Glomerular visceral epithelial cell (primary cell): ENCODE data around the gene CEP128.

Experiments
- DNase-seq: peaks from one replicate; pipeline ENCODE4 v3.0.0-alpha.2; 2016; ENCODE audit errors: extremely low spot score

The CEP128 gene

DNA sequence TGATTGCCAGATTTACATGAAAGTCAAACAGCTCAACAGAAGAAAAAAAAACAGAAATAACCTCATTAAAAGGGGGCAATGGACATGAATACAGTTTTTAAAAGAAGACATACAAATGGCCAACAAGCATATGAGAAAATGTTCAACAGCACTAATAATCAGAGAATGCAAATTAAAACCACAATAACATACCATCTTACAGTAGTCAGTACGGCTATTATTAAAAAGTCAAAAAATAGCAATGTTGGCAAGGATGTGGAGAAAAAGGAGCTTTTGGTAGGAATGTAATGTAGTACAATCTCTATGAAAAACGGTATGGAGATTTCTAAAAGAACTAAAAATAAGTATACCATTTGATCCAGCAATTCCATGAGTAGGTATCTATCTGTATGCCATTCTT lies 272.1 kb downstream of the CEP128 start:
- DNase-seq = no peak

DNA sequence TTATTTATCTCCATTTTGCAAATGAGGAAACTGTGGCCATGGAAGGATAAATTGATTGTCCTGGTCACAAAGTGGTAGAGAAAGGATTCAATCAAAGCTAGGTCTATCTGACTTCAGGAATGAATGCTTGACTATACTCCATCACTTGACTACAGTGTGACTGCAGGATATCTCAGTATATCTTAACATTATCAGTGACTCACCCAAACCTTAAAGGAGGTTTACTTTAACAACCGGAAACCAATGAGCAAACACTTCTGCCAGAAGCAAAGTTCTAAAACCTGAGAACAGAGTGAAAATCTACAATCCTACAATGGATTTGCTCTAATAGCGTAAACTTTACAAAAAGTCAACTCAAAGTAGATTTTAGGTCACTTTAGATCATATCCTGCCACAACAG lies 277.0 kb downstream of the CEP128 start:
- DNase-seq = no peak

DNA sequence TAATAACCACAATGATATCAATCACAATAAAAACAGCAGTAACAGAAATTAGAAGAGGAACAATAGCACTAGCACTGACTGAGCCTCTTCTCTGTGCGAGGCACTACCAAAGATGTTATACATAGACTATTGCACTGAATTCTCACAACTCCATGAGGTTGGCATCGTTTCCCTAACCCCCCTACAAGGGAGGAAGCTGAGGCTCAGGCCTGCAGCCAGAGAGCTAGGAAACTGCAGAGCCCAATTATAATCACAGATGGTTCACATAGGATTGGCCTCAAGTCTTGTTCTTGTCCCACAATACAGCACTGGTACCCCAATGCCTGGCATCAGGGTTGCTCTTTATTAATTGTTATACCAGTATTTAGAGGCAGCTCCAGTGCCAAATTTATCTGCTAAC lies 278.0 kb downstream of the CEP128 start:
- no peak for DNase-seq

DNA sequence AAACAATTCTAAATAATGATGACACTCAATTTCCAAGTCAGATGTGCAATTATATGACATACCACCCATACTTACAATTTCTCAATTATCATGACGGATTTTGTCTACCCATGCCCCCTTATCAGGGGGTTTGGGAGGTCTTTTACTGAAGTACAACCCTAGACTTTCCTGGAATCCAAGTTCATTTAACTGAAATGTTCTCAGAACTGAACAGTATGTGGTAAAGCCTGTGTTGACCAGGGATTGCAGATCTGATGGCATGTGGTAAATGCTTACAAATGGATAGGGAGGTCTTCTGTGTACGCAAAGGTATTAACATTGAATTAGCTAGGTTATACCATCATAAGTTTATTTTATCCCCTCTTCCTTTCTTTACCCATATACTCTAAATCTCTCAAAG lies 281.8 kb downstream of the CEP128 start:
- DNase-seq = no peak

DNA sequence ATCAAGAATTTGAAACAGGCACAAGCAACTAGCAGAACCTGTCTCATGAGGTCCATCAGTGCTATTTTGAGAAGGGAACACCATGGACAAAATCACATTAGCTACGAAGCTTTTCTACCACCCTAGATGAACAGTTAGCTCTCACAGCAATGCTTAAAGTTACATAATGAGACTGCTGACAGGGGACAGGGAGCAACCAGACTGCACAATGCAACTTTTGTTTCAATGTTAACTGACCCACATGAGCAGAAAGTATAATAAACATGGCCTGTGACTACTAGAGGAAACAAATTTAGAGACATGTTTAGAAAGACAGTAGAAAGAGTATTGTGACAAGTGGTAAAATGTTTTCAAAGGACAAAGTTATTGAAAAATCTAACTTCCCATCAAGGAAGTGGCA lies 282.8 kb downstream of the CEP128 start:
- no peak for DNase-seq

DNA sequence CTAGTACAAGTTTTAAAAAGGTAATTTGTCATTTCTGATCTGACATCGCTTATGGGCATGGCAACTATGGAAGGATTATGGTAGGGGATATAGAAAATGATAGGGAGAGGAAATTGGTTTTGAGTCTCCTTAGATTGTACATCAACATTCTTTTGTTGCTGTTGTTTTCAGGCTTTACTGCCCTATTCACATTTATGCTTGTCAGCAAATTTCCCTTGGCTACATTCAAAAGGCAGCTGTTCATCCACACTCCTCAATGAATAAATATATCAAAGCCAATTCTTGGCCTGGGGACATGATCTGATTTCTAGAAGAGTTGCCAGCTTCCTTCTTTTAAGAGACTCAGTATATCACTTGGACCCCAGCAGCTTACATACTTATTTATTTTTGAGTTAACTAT lies 283.4 kb downstream of the CEP128 start:
- DNase-seq = no peak

DNA sequence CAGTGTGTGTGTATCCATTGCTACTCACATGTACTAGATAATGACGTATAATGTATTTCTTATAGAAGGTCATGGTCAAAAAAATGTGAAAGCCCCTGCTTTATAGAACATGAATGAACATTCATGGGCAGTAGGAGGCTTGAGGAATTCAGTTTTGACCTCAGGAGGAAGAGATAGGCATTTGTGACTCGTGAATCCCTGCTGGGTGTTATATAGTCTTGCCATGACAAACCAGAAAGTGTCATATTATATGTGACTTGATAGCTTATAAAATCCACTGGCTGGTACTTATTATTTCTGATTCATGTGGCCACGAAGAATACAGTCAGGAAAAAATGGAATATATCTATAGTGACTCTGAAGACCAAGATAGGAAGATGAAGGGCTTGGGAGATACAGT lies 287.6 kb downstream of the CEP128 start:
- no peak for DNase-seq

DNA sequence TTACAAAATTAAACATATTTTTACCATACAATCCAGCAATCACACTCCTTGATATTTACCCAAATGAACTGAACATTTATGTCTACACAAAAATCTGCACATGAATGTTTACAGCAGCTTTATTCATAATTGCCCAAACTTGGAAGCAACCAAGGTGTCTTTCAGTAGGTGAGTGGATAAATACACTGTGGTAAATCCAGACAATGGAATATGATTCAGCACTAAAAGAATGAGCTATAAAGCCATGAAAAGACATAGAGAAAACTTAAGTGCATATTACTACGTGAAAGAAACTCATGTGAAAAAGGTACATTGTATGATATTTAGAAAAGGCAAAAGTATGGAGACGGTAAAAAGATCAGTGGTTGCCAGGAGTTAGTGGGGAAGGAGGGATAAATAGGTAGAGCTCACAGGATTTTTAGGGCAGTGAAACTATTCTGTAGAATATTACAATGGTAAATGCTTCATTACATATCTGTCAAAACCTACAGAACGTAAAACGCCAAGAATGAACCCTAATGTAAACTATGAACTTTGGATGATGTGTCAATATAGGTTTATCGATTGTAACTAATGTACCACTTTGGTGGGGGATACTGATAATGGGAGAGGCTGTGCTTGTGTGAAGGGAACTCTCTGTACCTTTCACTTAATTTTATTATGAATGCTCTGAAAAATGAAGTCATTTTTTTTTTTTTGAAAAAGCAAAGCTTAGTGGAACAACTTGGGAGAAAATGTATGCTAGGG lies 295.7 kb downstream of the CEP128 start:
- no peak for DNase-seq

DNA sequence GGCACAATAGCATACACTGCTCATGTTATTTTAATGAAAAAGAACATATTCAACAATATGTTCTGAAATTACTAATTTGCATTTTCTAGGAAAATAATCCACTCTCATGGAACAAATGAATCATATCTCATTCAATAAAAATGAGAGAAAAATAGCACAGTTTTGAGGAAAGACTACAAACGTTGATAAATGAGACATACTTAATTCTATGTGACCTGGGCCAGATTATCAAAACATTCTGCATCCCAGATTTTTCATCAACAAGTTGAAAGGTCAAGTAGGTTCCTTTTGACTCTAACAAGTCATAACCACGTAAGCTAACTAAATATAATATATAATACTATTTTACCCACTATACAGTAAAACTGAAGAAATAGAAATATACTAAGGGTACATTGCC lies 296.7 kb downstream of the CEP128 start:
- no peak for DNase-seq

DNA sequence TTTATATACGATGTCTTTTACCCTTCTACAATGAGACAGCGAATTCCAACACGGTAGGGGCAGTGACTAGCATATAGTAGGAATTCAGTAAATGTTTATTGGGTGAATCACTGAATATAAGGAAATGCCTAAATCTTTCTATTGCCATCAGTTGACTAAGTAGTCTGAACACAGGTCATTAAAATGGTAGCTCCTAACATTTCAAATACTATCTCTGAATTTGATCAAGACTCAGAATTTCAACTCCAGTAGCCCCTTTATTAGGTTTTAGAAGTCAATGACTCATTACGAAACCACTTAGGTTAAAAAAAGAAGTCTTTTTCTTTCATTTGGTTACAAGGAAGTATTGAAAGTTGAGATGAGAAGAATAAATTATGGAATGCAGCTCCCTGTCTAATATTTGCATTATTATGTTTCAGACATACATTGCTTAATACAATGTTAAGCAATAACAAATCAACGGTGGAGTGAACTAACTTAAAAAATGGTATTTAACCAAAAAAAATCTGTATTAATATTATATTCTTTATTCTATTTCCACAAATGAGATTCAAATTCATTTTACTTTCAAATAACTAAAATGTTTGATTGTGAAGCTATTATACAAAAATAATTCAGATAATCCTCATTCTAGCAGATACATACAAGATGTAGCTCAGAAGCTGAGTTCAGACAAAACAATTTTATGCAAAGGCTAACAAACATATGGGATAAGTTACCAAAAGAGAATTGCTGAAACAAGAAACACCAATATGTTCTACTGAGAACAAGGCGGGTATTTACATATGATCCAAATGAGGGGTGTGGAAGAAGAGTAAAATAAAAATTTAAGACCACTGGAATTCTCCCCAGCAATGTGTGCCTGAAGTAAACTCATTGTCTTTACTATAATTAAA lies 302.7 kb downstream of the CEP128 start:
- peak; percentile 44 for DNase-seq

DNA sequence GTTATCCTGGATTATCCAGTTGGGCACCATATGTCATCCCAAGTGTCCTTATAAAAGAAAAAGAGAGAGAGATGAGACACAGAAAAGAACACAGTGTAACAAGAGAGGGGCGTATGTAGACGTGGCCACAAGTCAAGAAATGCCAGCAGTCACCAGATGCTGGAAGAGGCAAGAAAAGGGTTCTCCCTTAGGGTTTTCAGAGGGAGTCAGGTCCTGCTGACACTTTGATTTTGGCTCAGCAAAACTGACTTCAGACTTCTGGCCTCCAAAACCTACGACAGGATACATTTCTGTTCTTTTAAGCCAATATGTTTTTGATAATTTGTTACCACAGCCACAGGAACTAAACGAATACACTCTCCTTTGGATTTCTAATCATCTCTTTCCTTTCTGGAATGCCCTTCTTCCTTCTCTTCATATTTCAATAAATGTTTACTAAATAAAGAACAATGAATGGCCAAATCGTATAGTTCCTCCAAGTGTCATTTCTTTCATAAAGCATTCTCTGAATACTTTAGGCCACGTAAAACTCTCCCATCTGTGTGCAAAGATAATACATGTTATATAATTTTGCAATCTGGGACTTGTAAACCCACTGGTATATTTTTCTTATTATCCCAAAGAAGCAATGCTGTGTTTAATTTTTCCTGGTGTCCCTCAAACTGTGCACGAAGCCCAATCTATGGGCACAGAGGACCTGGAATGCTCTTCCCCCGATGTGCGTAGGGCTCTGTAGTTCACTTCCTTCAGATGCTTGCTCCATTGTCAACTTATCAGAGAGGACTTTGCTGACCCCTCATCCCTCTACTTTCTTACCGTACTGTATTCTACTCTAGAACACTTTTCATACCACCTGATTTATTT lies 303.6 kb downstream of the CEP128 start:
- DNase-seq = no peak

DNA sequence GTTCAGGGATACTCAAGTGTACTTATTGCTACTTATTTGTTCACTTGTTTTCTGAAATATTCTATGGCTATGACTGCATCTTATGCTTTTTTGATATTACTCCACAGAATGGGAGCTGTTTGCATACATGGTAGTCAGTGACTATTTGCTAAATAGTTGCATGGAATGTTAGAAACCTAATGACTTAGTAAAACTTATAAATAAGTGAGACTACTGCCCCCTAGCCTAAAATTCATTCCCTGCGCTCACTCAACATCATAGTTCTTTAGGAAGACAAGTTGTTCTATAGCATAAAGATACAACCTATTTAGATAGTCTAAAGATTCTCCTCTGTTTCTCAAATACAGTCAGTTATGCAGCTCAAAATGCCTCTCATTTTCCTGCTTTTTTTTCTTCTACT lies 305.5 kb downstream of the CEP128 start:
- no peak for DNase-seq

DNA sequence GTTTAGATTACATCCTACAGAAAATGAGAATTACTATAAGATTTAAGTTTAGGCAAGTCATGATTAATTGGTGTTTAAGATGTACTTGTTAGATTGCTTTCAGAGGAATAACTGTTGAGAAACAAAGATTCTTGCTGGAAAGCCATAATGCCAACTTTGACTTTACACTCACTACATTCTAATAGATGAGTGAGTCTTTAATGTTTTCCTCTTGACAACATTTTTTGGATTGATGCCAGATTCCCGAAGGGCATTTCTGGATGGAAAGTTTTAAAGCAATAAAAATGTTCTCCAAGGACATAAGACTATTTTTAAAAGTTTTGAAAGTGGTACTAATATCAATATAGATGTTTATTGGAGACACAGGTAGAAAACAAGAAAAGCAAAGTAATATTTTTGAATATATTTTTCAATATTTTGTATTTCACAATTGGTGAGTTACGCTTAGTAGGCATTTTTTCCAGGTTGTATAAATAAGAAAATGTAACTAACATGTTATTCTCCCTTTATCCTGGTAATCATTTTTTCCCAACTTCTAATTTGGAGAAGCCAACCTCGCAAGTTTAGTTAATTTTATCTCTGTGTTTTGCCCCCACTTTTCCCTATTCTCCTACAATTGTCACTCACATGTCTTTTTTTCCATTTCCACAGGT lies 307.3 kb downstream of the CEP128 start:
- peak; percentile 9 for DNase-seq

DNA sequence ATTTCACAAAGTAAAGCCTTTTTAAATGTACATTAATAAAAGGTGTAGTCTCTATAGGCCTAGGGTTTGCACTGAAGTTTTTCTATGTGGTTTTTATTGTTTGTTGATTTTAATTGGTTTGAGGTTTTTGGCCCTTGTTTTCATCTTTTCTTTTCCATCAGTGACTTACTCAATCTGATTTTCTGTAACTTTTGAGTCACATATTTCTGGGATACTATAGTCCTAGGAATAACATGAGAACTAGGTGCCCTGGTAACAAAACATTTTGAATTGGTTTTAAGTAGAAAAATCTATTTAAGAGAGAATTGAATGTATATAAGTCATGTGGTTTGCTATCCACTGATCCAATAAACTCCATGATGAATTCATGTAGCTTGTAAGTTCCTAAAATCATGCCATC lies 311.9 kb downstream of the CEP128 start:
- no peak for DNase-seq

DNA sequence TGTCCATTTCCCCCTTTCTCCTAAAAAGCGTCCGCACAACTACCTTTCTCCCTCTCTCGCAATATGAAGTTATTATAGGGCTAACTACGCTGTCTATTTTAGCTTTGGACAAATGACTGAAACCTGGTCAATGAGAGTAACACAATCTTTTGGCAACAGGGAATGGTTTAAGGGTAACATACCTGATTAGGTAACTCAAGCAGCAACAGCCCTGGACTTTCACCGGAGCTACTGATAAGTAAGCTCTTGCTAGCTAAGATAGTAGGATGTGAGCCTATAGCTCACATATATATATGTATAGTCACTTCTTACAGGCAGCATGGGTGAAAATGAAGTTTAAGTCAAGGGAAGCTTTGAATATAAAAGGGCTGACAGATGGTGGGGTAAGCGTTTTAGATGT lies 313.0 kb downstream of the CEP128 start:
- no peak for DNase-seq

DNA sequence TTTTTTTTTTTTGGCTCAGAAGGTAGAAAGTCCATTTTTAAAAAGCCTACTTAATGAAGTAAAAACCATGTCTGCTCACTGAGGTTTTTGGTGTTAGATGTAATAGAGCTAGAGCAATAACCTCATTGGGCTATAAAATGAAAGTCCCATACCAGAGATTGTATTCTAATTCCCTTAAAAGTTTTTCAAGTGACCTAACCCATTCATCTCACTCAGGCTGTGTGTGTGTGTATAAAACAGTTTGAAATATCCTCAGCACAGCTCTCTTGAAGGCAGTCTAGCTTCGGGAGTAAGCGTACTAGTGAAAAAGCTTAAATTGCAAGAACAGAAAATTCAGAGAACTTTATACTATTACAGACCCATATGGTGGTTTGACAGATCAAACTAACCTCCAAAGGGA lies 313.8 kb downstream of the CEP128 start:
- no peak for DNase-seq

DNA sequence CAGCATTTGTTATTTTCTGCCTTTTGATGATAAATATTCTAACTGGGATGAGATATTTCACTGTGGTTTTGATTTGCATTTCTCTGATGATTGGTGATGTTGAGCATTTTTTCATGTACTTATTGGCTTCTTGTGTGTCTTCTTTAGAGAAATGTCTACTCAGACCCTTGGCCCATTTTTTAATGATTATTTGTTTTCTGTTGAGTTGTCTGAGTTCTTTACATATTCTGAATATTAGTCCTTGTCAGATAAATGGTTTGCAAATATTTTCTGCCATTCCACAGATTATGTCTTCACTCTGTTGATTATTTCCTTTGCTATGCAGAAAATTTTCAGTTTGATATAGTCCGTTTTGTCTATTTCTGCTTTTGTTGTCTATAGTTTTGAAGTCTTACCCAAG lies 317.0 kb downstream of the CEP128 start:
- no peak for DNase-seq

DNA sequence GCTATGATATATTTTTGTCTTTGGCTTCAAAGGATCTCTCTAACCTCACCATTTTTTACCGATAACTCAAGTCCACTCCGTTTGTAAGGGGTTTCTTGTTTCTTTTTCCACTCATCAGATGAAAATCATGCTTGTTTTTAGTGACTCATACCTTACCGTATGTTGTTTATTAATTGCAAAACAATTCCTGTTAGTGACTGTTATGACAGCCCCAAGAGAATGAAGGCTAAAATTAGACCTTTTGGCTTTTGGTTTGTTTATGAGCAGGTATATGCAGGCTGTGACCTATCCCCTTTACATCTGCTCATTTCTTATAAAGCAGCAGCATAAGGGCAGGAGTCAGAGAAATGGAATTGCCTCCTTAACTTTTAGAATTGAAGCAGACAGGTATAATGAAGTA lies 319.8 kb downstream of the CEP128 start:
- no peak for DNase-seq

DNA sequence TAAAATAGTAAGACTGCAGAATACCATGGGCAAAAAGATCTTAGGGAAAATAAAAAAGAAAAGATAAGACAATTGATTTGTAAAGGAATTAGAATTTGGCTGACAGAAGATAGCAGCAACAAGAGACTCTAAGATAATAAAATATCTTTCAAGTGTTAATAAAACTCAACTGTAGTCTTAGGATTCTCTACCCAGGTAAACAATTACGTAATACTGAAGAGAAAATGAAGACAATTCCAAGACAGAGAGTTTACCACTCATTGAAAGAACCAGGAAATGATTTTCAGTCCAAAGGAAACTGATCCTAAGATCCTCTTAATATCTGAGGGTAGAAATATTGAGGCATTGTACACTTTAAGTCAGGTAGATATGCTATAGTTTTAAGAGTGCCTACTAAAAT lies 321.1 kb downstream of the CEP128 start:
- DNase-seq = no peak

DNA sequence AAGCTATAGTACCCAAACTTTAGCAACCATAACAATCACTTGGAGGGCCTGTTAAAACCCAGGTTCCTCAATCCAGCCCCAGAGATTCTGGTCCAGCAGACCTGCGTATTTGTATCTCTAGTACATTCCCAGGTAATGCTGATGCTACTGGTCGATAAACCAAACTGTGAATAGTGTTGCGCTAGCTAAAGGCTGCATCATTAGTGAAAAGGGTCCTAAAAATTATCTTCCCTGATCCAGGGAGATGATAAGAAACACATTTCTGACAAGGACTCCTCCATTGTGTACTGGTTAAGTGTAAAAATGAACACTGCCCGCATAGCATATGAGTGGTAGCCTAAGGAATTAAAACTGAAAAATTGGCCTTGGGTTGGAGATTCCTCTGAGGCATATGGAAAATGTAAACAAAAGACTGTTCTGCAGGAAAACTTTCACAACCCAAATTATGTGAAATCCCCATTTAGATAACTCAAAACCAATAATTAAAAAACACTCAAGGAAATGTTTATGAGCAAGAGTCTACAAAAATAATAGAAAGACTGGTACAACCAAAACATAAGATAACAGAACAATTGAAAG lies 322.7 kb downstream of the CEP128 start:
- no peak for DNase-seq

DNA sequence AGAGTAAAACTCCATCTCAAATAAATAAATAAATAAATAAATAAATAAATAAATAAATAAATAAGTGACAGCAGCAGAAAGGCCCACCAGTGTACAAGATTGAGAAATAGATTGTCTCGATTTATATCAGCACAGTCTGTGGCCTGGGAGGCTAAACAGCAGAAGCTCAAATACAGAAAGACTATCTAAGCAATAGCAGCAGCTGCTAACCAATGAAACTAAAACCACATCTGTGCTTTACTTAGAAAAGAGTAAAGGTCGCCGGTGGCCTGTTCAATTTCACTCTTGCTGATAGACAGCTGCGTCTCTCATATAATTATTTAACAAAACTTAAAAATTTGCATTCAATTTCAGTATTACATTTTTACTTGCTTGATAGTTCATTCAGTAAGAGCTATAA lies 325.7 kb downstream of the CEP128 start:
- no peak for DNase-seq
